ENCODE data around the gene TMEM45B. TPM values are rescaled to one million over a fixed set of nuclear protein-coding genes. Genes with fewer than 3 reads are reported as not detected.
A peak's percentile ranks its signal among the peaks of the same experiment; 100 is the strongest.

TMEM45B gene
- 100 to 1,000 TPM; 191 to 303 TPM for total RNA-seq

DNA sequence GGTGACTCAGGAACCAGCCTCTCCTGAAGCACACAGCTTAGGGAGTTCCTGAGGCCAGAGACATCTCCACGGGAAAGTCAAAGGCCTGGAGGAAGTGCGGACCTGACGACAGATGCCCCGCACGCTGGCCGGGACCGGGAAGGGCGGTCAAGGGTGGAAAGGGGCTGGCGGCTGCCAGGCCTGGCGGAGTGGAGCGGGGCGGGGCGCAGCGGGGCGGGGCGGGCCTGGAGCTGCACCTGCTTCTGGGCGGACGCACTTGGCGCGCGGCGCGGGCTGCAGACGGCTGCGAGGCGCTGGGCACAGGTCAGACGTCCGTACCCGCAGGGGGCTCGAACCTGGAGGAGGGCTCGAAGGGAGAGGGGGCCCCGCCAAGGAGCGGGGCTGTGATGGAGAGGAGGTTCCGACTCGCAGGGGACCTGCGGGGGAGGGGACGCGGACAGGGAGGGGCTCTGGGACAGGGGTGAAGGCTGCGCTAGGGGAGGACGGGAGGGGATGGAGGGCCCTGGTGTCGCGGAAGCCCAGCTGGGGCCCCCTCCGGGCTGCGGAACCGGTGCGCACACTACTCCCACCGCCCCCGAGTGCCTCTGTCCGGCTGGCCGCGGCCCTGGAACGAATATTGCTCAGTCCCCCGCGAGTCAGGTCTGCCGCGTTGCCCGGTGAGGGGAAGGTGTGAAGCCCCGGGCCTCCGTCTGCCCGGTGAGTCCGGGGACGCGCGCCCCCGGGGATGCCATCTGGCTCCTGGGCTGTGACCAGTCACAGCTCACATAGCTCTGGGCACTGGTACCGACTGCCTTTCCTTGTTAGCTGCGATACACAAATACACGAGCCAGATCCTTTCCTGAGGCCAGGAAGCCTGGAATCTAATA lies at the start of gene TMEM45B:
Gene TMEM45B, plus strand, starts transcription at position 253 of the 866 bp plus-strand sequence. CDS start 36,635 bp downstream, outside the sequence.
- H3K4me3 ChIP-seq: peak within 1 kb of the TSS; percentile 54
- no peaks in the 10 kb centered on the region for H3K9me3 ChIP-seq
- TF ChIP-seq, protein P1, sequence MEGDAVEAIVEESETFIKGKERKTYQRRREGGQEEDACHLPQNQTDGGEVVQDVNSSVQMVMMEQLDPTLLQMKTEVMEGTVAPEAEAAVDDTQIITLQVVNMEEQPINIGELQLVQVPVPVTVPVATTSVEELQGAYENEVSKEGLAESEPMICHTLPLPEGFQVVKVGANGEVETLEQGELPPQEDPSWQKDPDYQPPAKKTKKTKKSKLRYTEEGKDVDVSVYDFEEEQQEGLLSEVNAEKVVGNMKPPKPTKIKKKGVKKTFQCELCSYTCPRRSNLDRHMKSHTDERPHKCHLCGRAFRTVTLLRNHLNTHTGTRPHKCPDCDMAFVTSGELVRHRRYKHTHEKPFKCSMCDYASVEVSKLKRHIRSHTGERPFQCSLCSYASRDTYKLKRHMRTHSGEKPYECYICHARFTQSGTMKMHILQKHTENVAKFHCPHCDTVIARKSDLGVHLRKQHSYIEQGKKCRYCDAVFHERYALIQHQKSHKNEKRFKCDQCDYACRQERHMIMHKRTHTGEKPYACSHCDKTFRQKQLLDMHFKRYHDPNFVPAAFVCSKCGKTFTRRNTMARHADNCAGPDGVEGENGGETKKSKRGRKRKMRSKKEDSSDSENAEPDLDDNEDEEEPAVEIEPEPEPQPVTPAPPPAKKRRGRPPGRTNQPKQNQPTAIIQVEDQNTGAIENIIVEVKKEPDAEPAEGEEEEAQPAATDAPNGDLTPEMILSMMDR (IDR thresholded peaks at IDR 0.05): no peak
- DNase-seq: peak; percentile 80
- H3K36me3 ChIP-seq: no peaks in the 10 kb centered on the region
- intact Hi-C loops (cut with DNase I): no loop called here
- H3K9ac ChIP-seq (ENCODE audit: low read depth in 2 of 2, low read length in 2 of 2): peak within 1 kb of the TSS; percentile 83 to 90
- H3K4me1 ChIP-seq: no peaks in the 10 kb centered on the region
- H3K27ac ChIP-seq: peak within 1 kb of the TSS; percentile 89
- H3K27me3 ChIP-seq: peaks cover 4% of the 10 kb centered on the region

DNA sequence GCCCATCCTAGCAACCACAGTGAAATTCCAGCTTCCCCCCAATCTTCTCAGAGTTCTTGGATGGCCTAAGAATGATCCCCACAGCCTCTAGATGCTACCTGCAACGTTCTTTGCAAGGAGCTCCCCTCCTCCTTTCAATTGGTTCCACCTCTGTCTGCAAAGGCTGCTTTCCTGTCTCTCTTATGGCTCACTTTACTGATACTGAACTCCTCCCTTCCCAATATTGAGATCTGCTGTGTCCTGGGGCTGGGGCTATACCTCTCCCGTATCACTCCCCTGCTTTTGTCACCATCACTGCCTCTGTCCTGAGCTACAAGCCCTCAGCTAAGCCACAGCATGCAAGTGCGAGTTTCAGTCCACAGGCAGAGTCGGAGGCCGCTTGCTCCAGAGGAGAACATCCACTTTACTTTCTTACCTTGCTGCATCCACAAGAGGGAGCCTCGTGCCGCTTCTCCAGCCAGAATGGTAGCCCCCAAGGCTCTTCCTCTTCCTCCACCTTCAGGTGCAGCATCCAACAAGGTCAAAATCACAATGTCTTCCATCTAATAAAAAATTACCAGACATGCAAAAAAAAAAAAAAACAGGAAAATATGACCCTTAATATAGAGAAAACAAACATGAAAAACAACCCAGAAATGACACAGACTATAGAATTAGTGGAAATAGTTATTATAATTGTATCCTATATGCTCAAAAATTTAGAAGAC lies 48.6 kb upstream of the TMEM45B start:
- no peak overlapping the region for H3K27ac ChIP-seq
- H3K27me3 ChIP-seq: no peaks in the 10 kb centered on the region
- intact Hi-C loops (cut with DNase I): no loop called here
- peak; percentile 44 for DNase-seq
- no peaks in the 10 kb centered on the region for H3K4me1 ChIP-seq
- no peak overlapping the region for H3K4me3 ChIP-seq
- H3K9ac ChIP-seq (ENCODE audit: low read depth in 2 of 2, low read length in 2 of 2): no peak overlapping the region
- H3K9me3 ChIP-seq: no peaks in the 10 kb centered on the region
- no peaks in the 10 kb centered on the region for H3K36me3 ChIP-seq
- TF ChIP-seq, protein P1 (IDR thresholded peaks at IDR 0.05): peak; percentile 37

DNA sequence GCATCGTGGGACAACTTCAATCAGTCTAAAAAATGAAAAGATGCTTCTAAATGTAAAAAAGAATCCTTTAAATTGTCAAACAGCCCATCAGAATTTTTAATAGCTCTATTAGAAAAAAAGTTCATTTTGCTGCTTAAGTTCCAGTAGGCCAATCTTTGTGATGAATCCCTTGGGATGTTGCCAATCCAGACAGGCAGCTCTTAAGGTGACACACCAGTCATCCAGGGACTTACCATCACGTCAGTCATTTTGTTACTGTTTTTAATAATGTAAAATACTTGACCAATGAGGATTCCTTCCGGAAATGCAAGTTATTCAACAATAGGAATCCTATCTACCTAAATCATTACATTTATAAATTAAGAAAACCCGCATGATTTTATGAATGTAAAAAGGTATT lies 47.8 kb upstream of the TMEM45B start:
- Histone ChIP-seq H3K36me3 (no peaks in the 10 kb centered on the region), H3K9me3 (no peaks in the 10 kb centered on the region), H3K9ac (ENCODE audit: low read depth in 2 of 2, low read length in 2 of 2) (no peak overlapping the region), H3K4me3 (no peak overlapping the region), H3K27me3 (no peaks in the 10 kb centered on the region), H3K27ac (no peak overlapping the region), H3K4me1 (no peaks in the 10 kb centered on the region)
- TF ChIP-seq, protein P1 (IDR thresholded peaks at IDR 0.05): no peak
- no peak for DNase-seq
- intact Hi-C loops (cut with DNase I): no loop called here

DNA sequence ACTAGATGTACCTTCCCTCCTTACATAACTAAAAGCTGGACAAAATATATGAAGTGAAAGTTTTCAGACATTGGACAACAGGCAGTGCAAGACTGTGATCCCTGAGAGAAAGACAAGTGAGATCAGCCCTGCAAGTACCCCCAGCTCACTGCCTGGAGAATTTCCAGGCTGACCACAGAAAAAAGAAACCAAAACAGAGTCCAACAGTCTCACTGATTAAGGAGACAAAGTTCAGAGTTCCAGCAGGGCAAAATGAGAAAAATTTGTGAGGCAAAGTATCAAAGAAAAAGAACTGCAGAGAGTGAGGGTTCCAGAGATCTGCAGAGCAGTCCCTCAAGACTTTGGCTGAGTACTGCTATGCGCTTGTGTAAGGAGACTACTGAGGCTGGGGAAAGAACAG lies 47.3 kb upstream of the TMEM45B start:
- Histone ChIP-seq H3K27me3 (no peaks in the 10 kb centered on the region), H3K27ac (no peak overlapping the region), H3K9me3 (no peaks in the 10 kb centered on the region), H3K36me3 (no peaks in the 10 kb centered on the region), H3K4me1 (no peaks in the 10 kb centered on the region), H3K9ac (ENCODE audit: low read depth in 2 of 2, low read length in 2 of 2) (no peak overlapping the region), H3K4me3 (no peak overlapping the region)
- no peak for DNase-seq
- intact Hi-C loops (cut with DNase I): no loop called here
- TF ChIP-seq, protein P1 (IDR thresholded peaks at IDR 0.05): no peak

DNA sequence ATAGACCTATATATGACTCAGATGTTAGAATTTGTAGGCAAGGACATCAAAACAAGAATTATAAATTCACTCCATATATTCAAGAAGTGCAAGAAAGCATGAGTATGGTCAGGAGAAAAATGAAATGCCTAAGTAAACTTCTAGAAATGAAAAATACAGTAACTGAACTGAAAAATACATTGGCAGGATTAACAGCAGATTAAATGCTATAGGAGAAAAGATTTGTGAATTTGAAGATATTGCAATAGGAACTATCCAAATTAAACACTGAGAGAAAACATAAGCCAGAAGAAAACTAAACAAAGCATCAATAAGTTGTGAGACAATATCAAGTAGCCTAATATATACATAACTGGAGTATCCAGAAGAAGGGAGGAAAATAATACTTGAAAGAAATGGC lies 46.6 kb upstream of the TMEM45B start:
- TF ChIP-seq, protein P1 (IDR thresholded peaks at IDR 0.05): no peak
- no peak overlapping the region for H3K4me3 ChIP-seq
- H3K9me3 ChIP-seq: no peaks in the 10 kb centered on the region
- DNase-seq: no peak
- no peak overlapping the region for H3K9ac ChIP-seq (ENCODE audit: low read depth in 2 of 2, low read length in 2 of 2)
- H3K4me1 ChIP-seq: no peaks in the 10 kb centered on the region
- intact Hi-C loops (cut with DNase I): no loop called here
- H3K27ac ChIP-seq: no peak overlapping the region
- H3K27me3 ChIP-seq: no peaks in the 10 kb centered on the region
- H3K36me3 ChIP-seq: no peaks in the 10 kb centered on the region

All from colonic mucosa (tissue), 4 donors.